Activated CD4-positive, alpha-beta memory T cell treated with anti-CD3 and anti-CD28 coated beads, Interleukin-2, amount 10 ng/mL, durations not matched to agents 7 days and 5 days (primary cell): ENCODE measurements around the gene ASMTL. TPM values are rescaled to one million over a fixed set of nuclear protein-coding genes. Genes with fewer than 3 reads are reported as not detected.
A peak's percentile ranks its signal among the peaks of the same experiment; 100 is the strongest.

Experiments used
- CTCF ChIA-PET: fragments of 350-600 bp; sonication (Branson Sonifier 250); formaldehyde crosslinking; loops from one replicate; lab custom pipeline; 2021; ENCODE audit warnings: antibody characterized with exemption, inconsistent platforms; lab: Charles Lee
- POLR2A ChIA-PET: fragments of 350-600 bp; sonication (Branson Sonifier 250); formaldehyde crosslinking; loops from one replicate; lab custom pipeline; 2021; ENCODE audit warnings: antibody characterized with exemption; lab: Charles Lee
- DNase-seq: peaks from one replicate; pipeline ENCODE4 v3.0.0-alpha.2; 2020
- H3K27ac Mint-ChIP-seq: one replicate; pipeline ENCODE4 v1.8.0; 2021; ENCODE audit warnings: mild to moderate bottlenecking, mixed read lengths
- H3K27me3 Mint-ChIP-seq: one replicate; pipeline ENCODE4 v1.8.0; 2021; ENCODE audit warnings: mixed read lengths
- H3K36me3 Mint-ChIP-seq: one replicate; pipeline ENCODE4 v1.8.0; 2021; ENCODE audit warnings: low read depth, mixed read lengths
- H3K4me1 Mint-ChIP-seq: one replicate; pipeline ENCODE4 v1.8.0; 2021; ENCODE audit warnings: mixed read lengths
- H3K4me3 Mint-ChIP-seq: one replicate; pipeline ENCODE4 v1.8.0; 2021; ENCODE audit warnings: mild to moderate bottlenecking, mixed read lengths
- H3K9me3 Mint-ChIP-seq: one replicate; pipeline ENCODE4 v1.8.0; 2021; ENCODE audit warnings: mixed read lengths
- total RNA-seq, 2 experiments: library from RNA; stranded (reverse); gene quantifications; one replicate each; pipeline ENCODE4 v1.2.3, GENCODE V29; 2021

The ASMTL gene
- total RNA-seq, 2 experiments from 2014 or later = 62.2 to 63.3 TPM

DNA sequence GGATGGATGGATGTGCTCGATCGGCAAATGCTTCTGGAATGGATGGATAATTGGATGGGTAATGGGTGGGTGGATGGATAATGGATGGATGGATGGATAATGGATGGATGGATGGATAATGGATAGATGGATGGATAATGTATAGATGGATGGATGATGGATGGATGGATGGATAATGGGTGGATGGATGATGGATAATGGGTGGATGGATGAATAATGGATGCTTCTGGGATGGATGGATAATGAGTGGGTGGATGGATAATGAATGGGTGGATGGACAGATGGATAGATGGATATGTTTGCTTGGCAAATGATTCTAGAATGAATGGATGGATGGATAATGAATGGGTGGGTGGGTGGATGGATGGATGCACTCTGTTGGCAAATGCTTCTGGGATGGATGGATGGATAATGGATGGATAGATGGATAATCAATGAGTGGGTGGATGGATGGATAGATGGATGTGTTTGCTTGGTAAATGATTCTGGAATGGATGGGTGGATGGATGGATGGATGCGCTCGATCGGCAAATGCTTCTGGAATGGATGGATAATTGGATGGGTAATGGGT lies 57.0 kb downstream of the ASMTL start:
- H3K27ac Mint-ChIP-seq = no peak overlapping the region
- POLR2A ChIA-PET = no interaction called here
- DNase-seq = no peak
- no peaks in the 10 kb centered on the region for H3K9me3 Mint-ChIP-seq
- H3K4me1 Mint-ChIP-seq = peaks cover 41% of the 10 kb centered on the region
- H3K36me3 Mint-ChIP-seq = peaks cover 33% of the 10 kb centered on the region
- CTCF ChIA-PET = no interaction called here
- no peaks in the 10 kb centered on the region for H3K27me3 Mint-ChIP-seq
- H3K4me3 Mint-ChIP-seq = no peak overlapping the region

DNA sequence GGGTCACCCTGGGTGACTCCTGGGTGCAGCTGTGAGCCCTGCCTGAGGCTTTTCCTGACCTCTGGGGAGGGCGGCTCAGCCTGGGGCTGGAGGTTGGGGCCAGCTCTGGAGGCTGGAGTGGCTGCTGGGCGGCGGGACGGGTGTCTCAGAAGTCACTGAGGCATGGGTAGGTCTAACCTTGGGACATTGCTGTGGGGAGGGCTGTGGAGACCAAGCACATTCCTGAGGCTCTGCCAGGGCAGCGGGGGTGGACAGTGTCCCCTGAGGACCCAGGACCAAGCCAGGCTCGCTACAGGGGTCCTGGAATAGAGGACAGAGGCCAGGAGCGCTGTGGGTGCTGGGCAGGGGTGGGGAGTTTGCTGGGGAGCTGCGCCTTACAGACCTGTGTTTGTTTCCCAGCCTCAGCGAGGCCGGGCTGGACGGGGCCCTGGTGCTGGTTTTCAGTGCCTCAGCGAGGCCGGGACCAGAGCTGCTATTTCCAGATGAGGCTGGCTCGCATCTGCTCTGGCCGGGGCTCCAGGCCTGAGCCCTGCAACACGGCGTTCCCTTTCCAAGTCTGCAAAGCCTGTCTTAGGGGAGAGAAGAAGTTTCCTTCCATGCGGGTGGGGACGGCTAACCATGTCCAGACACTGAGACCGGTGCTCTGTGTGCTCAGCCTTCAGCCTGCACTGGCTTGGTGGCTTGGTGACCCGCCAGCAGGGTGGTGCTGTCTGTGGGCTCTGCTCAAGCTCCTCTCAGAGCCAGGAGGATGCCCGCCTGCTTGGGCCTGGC lies 57.8 kb downstream of the ASMTL start:
- no peak for DNase-seq
- Mint-ChIP-seq H3K4me3 (peak overlapping the region; percentile 51), H3K9me3 (no peaks in the 10 kb centered on the region), H3K27ac (peak overlapping the region; percentile 25), H3K4me1 (peaks cover 48% of the 10 kb centered on the region), H3K36me3 (peaks cover 37% of the 10 kb centered on the region), H3K27me3 (no peaks in the 10 kb centered on the region)
- POLR2A ChIA-PET = no interaction called here
- CTCF ChIA-PET = no interaction called here

DNA sequence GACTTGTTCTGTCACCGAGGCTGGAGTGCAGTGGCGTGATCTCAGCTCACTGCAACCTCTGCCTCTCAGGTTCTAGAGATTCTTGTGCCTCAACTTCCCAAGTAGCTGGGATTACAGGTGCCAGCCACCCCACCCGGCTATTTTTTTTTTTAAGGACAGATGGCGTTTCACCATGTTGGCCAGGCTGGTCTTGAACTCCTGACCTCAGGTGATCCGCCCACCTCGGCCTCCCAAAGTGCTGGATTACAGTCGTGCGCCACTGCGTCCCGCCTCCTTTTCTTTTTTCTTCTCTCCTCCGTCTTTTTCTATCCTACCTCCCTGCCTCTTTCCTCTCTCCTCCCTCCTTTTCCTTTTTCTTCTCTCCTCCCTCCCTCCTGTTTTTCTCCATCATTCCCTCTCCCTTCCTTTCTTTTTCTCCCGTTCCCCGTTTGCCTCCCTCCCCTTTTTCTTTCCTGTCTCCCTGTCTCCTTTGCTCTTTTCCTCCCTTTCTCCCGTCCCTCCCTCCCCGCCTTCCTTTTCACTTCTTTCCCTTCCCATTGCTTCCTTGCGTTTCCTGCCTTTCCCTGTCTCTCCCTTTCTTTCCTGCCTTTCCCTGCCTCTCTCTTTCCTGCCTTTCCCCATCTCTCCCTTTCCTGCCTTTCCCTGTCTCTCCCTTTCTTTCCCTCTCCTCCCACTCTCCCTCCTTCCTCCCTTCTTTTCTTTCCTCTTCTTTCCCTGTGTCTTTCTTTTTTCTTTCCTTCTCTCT lies 58.7 kb downstream of the ASMTL start:
- no peaks in the 10 kb centered on the region for H3K9me3 Mint-ChIP-seq
- peaks cover 44% of the 10 kb centered on the region for H3K36me3 Mint-ChIP-seq
- H3K4me1 Mint-ChIP-seq = peaks cover 54% of the 10 kb centered on the region
- H3K4me3 Mint-ChIP-seq = peak overlapping the region; percentile 91
- ChIA-PET POLR2A (no interaction called here), CTCF (no interaction called here)
- H3K27ac Mint-ChIP-seq = peak overlapping the region; percentile 79
- no peaks in the 10 kb centered on the region for H3K27me3 Mint-ChIP-seq
- DNase-seq = no peak

DNA sequence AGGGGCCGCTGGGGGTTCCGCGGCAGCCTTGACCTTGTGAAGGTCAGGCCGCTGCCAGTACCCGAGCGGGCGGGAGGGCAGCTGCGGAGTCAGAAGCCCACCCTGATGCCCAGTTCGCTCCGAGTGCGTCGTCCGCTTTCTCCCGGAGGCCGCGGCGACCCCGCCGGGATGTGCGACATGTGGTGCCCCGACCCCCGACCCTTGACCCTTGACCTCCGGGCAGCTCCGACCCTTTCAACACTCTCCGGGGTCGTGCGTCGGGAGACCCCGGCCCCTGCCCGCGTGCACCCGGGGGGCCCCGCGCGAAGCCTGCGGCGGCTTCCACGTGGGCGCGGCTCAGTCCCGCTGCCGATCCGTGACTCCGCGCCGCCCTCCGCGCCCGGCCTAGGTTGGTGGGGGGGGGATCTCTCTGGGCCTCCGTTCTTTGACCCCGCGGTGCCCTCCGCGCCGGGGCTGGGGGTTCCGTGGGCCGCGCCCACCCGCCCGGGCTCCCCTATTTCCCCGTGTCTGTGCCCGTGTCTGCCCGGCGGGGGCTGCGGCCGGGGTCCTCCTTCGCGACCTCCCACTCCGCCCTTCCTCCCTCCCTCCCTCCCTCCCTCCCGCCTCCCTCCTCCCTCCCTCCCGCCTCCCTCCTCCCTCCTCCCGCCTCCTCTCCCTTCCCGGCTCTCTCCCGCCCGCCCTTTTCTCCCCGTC lies 60.2 kb downstream of the ASMTL start:
- Mint-ChIP-seq H3K27me3 (no peaks in the 10 kb centered on the region), H3K36me3 (peaks cover 55% of the 10 kb centered on the region), H3K9me3 (no peaks in the 10 kb centered on the region), H3K4me1 (peaks cover 69% of the 10 kb centered on the region), H3K27ac (peak overlapping the region; percentile 94), H3K4me3 (peak overlapping the region; percentile 91)
- DNase-seq = no peak
- POLR2A ChIA-PET = no interaction called here
- CTCF ChIA-PET = no interaction called here

DNA sequence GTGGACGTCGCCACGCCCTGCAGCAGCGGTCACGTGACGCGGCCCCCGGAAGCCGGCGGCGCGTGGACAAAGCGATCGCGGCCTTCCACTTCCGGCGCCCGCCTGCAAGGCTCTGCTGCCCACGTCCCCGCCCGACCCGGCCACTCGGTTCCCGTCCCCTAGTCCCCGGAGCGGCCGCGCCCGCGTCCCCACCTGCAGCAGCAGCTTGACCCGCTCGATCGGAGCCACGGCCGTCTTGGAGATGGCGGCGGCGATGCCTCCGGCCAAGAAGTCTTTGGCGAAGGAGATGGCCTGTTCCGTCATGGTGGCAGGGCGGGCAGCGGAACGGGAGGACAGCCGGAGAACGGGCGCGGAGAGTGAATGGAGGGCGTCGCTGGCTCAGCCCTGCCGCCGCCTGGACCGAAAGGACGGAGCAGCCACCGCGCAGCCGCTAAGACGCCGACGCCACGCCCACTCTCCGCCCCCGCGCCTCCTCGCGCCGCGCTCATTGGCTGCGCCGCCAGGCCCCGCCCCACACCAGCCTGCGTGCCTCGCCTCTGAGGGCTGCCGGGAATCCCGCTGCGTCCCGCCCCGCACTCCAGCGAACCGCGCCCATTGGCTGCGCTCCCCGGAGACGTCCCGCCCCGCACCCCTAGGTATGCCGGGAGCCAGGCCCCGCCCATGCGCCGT lies 60.9 kb downstream of the ASMTL start, which contains the start of gene SLC25A6:
SLC25A6 (minus strand) TSS at position 407 of the 669 bp plus-strand sequence; CDS start at position 303, 104 bp downstream.
- ChIA-PET CTCF (no interaction called here), POLR2A (no interaction called here)
- peak; percentile 99 for DNase-seq
- H3K9me3 Mint-ChIP-seq = no peaks in the 10 kb centered on the region
- peak within 1 kb of the TSS; percentile 94 for H3K27ac Mint-ChIP-seq
- peaks cover 61% of the 10 kb centered on the region for H3K36me3 Mint-ChIP-seq
- peaks cover 69% of the 10 kb centered on the region for H3K4me1 Mint-ChIP-seq
- no peaks in the 10 kb centered on the region for H3K27me3 Mint-ChIP-seq
- peak within 1 kb of the TSS; percentile 91 for H3K4me3 Mint-ChIP-seq

DNA sequence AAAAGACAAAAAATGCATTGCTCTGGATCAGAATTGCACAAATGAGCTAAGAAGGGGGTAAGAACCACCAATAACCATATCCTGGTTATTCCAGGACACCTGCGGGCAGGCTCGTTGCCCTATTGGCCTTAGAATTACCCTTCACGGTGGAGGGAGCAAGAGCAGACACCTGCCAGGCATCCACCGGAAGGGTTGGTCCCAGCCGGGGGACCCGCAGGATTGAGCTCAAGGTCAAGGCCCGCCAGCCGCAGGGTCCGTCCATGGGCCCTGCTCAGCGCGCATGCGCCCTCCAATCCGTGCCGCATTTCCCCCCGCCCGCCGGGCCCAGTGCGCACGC lies 61.4 kb downstream of the ASMTL start:
- H3K27me3 Mint-ChIP-seq = no peaks in the 10 kb centered on the region
- CTCF ChIA-PET = no interaction called here
- POLR2A ChIA-PET = no interaction called here
- peak; percentile 93 for DNase-seq
- H3K9me3 Mint-ChIP-seq = no peaks in the 10 kb centered on the region
- peak overlapping the region; percentile 94 for H3K27ac Mint-ChIP-seq
- H3K36me3 Mint-ChIP-seq = peaks cover 61% of the 10 kb centered on the region
- H3K4me3 Mint-ChIP-seq = peak overlapping the region; percentile 91
- peaks cover 67% of the 10 kb centered on the region for H3K4me1 Mint-ChIP-seq

DNA sequence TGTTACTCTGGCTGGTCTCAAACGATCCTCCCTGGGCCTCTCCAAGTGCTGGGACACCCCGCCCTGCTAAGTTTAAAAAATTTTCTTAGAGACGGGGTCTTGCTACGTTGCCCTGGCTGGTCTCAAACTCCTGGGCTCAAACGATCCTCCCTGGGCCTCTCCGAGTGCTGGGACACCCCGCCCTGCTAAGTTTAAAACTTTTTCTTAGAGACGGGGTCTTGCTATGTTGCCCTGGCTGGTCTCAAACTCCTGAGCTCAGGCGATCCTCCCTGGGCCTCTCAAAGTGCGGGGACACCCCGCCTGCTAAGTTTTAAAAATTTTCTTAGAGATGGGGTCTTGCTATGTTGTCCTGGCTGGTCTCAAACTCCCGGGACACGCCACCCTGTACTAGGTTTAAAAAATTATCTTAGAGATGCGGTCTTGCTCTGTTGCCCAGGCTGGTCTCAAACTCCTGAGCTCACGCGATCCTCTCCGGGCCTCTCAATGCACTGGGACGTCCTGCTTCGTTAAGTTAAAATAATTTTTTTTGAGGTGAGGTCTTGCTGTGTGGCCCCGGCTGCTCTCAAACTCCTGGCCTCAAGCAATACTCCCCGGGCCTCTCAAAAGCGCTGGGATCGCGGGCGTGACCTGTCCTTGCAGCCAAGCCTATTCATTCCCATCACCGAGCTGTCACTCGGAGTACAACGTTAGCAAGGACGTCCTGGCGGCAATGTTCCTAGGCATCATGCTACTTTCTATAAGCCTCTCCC lies 61.9 kb downstream of the ASMTL start:
- Mint-ChIP-seq H3K9me3 (no peaks in the 10 kb centered on the region), H3K27ac (peak overlapping the region; percentile 94), H3K27me3 (no peaks in the 10 kb centered on the region), H3K4me1 (peaks cover 61% of the 10 kb centered on the region), H3K36me3 (peaks cover 58% of the 10 kb centered on the region), H3K4me3 (peak overlapping the region; percentile 91)
- ChIA-PET POLR2A (no interaction called here), CTCF (no interaction called here)
- DNase-seq = peak; percentile 29

DNA sequence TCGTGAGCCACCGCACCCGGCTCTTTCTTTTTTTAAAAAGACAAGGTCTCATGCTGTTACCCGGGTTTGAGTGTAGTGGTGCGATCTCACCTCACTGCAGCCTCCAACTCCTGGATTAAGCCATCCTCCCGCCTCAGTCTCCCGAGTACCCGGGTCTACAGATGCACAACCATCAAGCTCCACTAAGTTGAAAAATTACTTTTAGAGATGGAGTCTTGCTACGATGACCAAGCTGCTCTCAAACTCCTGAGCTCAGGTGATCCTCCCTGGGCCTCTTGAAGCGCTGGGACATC lies 62.8 kb downstream of the ASMTL start:
- DNase-seq = no peak
- Mint-ChIP-seq H3K36me3 (peaks cover 56% of the 10 kb centered on the region), H3K9me3 (no peaks in the 10 kb centered on the region), H3K4me1 (peaks cover 53% of the 10 kb centered on the region), H3K27ac (no peak overlapping the region), H3K27me3 (no peaks in the 10 kb centered on the region), H3K4me3 (peak overlapping the region; percentile 56)
- ChIA-PET CTCF (no interaction called here), POLR2A (no interaction called here)

DNA sequence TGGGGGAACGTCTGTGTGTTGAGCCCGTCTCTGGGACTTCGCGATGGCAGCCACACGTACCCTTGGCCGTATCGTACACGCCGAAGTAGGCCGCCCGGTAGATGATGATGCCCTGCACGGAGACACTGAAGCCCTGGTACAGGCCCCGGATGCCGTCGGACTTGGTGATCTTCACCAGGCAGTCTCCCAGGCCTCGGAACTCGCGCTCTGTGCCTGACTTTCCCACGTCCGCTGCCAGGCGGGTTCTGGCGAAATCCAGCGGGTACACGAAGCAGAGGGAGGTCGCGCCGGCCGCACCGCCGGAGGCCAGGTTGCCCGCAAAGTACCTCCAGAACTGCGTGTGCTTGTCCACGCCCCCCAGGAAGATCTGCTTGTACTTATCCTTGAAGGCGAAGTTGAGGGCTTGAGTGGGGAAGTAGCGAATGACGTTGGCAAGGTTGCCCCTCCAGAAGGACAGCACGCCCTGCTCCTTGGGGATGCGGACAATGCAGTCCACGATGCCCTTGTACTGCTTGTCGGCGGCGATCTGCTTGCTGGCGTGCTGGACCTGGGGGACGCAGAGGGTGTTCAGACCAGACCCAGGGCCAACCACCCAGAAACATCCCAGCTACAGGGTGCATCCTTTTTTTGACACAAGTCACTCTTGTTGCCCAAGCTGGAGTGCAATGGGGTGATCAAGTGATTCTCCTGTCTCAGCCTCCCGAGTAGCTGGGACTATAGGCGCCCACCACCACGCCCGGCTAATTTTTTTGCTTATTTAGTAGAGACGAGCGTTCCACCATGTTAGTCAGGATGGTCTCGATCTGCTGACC lies 63.3 kb downstream of the ASMTL start:
- H3K9me3 Mint-ChIP-seq = no peaks in the 10 kb centered on the region
- ChIA-PET POLR2A (no interaction called here), CTCF (no interaction called here)
- peaks cover 47% of the 10 kb centered on the region for H3K4me1 Mint-ChIP-seq
- peak overlapping the region; percentile 21 for H3K27ac Mint-ChIP-seq
- H3K4me3 Mint-ChIP-seq = peak overlapping the region; percentile 39
- no peaks in the 10 kb centered on the region for H3K27me3 Mint-ChIP-seq
- DNase-seq = peak; percentile 15
- H3K36me3 Mint-ChIP-seq = peaks cover 61% of the 10 kb centered on the region

DNA sequence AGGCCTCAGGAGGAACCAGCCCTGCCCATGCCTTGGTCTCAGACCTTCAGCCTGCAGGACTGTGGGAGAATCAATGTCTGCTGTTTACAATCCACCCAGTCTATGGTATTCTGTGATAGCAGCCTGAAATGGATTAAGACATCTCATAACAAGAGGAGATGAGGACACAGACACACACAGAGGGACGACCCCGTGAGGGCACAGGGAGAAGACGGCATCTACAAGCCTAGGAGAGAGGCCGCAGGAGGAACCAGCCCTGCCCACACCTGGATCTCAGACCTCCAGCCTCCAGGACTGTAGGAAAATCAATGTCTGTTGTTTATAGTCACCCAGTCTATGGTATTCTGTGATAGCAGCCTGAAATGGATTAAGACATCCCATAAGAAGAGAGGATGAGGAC lies 64.1 kb downstream of the ASMTL start:
- no peaks in the 10 kb centered on the region for H3K9me3 Mint-ChIP-seq
- peak; percentile 14 for DNase-seq
- ChIA-PET POLR2A (no interaction called here), CTCF (no interaction called here)
- H3K36me3 Mint-ChIP-seq = peaks cover 67% of the 10 kb centered on the region
- no peaks in the 10 kb centered on the region for H3K27me3 Mint-ChIP-seq
- peak overlapping the region; percentile 39 for H3K4me3 Mint-ChIP-seq
- no peak overlapping the region for H3K27ac Mint-ChIP-seq
- H3K4me1 Mint-ChIP-seq = peaks cover 40% of the 10 kb centered on the region

DNA sequence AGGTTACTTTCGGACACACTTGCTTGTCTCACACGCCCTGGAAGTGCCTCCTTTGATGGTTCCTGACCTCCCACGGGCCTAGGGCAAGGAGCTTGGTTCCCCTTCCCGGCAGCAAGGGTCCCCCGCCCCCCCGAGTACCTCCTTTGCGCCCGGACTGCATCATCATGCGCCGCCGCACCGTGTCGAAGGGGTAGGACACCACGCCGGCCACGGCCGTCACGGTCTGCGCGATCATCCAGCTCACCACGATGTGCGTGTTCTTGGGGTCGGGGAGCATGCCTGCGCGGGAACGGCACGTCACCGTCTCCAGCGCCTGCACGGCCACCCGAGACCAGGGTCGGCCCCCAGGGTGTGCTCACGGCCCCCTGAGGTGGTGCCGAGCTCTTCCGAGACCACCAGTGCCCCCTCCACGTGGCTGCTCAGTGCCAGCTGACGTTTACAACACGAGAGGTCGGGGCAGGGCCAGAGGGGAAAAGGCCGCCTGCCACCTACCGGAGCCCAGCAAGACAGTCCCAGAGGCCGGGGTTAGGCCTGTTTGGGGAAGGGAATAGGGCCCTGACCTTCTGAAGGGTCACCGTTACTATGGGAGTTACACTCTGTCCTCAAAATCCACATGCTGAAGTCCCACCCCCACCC lies 65.5 kb downstream of the ASMTL start:
- no peak overlapping the region for H3K27ac Mint-ChIP-seq
- peaks cover 34% of the 10 kb centered on the region for H3K4me1 Mint-ChIP-seq
- ChIA-PET POLR2A (no interaction called here), CTCF (no interaction called here)
- H3K27me3 Mint-ChIP-seq = no peaks in the 10 kb centered on the region
- H3K36me3 Mint-ChIP-seq = peaks cover 74% of the 10 kb centered on the region
- no peak overlapping the region for H3K4me3 Mint-ChIP-seq
- no peak for DNase-seq
- H3K9me3 Mint-ChIP-seq = no peaks in the 10 kb centered on the region
